HG03571 (cell line): ENCODE data around the gene R3HDML.

ENCODE experiments used
- ATAC-seq: cut with Tn5 transposase; IDR thresholded peaks from one replicate; pipeline ENCODE4 v1.9.1; 2021; ENCODE audit not compliant: unreplicated experiment

R3HDML gene

DNA sequence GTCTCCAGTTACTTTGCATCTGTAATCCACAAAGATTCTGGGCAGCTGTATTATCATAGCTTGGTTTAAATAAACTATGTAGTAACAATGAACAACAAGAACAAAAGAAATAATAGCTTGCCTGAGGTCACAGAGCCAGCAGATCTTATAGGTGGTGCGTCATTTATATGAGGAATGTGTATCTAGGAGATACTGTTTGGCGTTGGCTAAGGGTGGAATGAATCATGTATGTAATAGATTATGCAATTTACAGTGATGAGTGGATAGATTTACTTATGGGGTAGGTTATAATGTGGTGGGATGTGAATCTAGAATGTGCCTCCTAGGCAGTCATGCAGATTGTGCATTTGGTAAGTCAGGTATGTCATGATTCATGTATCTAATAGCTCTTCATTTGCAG, 61.5 kb downstream of the R3HDML start:
- ATAC-seq: no peak

DNA sequence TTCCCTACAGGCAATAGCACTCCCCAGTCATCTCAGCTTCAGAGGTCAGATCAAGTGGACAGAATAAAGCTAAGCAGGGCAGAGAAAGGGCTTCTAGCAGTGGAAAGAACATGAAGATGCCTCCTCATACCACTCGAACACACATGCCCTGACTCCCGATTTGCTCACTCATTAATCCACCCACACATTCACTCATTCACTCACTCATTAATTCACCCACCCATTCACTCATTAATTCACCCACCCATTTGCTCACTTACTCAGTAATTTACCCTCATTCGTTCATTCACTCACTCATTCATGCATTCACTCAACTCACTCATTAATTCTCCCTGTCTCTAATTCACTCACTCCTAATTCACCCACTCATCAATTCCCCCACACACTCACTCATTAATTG, 62.6 kb downstream of the R3HDML start:
- ATAC-seq: no peak

DNA sequence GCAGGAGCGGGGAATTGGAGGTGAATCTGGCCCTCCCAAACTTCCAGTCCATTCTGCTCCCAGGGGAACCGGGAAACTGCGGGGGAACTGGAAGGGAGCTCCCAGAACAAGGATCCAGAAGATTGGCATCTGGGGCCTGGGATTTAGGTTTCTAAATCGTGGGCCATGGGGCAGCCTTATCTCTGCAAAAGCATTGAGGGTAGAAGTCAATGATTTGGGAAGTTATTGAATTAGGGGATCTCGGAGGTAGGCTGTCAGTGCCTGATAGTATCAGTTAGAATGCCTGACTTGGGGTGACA, 63.8 kb downstream of the R3HDML start:
- no peak for ATAC-seq
